ENCODE measurements around the gene PDE4D. TPM values are rescaled to one million over a fixed set of nuclear protein-coding genes. Genes with fewer than 3 reads are reported as not detected.
"Not testable (repeated sequence)": the region's sequence is repeated elsewhere in the genome, so short reads cannot be mapped to it uniquely, and the experiment has no call there.

Gene PDE4D
- polyA plus RNA-seq, 3 donors = 17.7 to 21.3 (median 19.7) TPM

GRCh38 chr5:59583810-59584562 lies 309.5 kb downstream of the PDE4D start:
- DNase-seq = no peak

DNA sequence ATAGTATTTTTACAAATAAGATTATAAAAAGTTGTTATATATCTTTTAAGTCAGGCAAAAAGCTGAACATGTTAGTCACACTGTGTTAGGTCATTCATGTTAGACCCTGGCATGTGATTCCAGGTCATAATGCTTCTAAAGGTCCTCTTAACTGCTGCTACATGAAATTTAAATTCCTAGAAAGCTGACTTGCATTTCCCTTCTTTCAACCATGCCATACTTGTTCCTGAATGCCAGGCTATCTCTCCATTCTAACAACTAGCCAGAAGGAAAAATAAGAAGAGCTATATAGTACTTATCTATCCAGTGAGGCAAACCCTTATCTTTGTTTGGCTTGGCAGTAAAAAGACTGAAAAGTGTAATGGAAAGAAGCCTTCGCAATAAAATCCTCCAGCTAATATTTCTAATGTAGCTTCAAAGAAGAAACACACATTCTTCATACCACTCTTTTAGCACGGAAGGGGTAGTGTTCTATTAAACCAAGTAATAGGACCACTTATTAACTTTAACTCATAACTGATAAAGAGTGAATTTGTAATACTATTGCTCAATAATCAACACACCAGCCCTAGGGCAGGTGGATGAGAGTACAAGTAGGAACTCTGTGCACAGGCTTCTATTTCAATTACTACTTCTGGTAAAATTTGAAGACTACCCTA lies 310.2 kb downstream of the PDE4D start:
- no peak for DNase-seq

- no peak for DNase-seq
Measured at GRCh38 chr5:59582746-59583145, 310.8 kb downstream of the PDE4D start.

DNA sequence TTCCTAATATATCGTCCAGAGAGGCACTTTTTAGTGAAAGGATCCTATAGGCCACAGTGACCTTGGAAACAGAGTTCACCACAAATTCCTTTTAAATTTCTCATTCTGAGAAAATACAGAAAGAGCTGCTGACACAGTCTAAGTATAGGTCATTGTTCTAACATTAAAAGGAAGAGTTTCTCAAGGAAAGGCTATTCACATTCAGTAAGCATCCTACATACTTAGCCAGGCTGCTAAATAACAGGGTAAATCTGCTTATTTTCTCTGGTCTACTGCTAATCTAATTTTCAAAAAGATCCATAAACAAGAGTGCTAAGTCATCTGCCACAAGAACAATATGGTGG lies 313.7 kb downstream of the PDE4D start:
- DNase-seq = no peak

DNA sequence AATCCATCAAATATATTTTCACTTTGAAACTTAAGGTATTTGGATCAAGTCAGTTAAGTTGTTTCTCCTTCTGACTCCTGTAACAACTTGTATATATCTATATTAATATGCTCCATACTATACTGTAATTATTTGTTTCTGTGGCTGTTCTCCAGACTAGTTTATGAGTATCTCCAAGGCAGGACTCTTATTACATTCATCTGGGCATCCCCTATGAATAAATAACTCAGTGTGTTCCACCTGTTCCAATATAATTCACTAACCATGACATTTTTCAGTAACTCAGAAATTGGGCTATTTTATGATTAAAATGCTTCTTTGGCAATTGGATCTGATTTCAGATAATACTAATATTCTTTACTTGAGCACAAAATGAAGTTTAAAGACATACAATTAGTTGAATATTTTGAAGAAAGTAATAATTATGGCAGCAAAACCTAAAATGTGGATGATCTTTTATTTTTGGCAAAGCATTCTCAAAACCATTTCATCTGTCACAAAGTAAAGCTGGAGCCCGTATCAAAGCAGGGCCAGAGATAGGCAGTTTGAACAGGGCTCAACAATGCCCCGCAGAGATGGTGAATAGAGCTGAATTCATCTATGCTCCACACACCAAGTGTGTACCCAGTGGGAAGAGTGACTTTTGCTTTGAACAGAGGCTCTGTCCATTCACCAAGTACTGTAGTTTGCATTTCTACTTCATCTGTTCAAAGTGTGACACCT lies 314.3 kb downstream of the PDE4D start:
- no peak for DNase-seq

DNA sequence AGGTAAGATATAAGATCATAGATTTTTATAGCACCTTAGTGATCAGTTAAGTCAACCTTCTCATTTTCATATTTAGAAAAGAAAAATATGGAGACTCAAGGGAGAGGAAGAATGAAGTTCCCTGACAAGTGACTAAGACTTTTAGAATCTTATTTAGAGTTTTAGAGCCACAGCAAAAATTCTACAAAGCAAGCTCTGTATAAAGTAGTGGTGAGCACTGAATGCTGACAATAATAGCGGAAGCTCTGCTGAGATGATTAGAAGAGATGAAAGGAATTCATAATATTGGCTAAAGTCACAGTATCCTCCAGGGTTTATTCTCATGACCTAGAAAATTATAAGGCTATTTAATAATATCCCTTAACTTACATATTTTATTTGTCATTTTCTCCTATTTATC lies 316.0 kb downstream of the PDE4D start:
- no peak for DNase-seq

GRCh38 chr5:59575648-59576445 lies 317.7 kb downstream of the PDE4D start:
- no peak for DNase-seq

- DNase-seq = not testable (repeated sequence)
Measured at GRCh38 chr5:59573509-59573908, 320.0 kb downstream of the PDE4D start.

DNA sequence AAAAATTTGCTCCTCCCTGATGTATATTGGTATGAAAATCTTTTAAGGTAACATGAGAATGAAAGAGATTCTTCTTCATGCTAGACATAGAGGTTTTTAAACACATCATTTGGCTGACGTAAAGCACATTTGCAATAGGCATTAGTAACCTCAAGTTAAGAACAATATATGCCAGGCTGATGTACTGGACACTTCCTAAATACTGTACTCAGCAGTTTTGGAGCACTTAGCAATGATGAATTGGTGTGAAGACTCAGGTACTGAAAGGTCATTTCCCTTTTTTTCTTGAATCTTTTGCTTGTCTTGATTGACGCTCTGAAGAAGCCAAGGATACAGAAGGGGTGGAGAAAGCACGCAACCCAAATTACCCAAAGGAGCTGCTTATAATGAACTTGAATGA lies 322.5 kb downstream of the PDE4D start:
- no peak for DNase-seq

- no peak for DNase-seq
Measured at GRCh38 chr5:59569608-59570334, 323.8 kb downstream of the PDE4D start.

- DNase-seq = no peak
Measured at GRCh38 chr5:59569158-59569557, 324.4 kb downstream of the PDE4D start.

DNA sequence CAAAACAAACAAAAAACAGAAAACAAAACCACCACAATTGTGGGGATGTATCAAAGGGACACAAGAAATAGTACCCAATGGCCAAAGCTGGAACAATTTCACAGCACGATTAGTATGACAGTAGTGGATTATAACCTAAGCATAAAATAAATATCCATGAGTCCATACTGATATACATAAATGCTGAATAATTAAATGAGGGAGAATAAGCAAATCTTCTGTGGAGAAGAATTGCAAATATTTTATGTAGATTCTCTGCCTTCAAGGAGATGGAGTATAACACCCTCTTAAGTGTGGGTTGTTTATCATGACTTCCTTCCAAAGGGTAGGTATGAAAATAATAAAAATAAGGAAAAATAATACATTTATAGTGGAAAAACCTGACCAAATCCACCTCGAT lies 325.4 kb downstream of the PDE4D start:
- no peak for DNase-seq

- no peak for DNase-seq
Measured at GRCh38 chr5:59565551-59565950, 328.0 kb downstream of the PDE4D start.

DNA sequence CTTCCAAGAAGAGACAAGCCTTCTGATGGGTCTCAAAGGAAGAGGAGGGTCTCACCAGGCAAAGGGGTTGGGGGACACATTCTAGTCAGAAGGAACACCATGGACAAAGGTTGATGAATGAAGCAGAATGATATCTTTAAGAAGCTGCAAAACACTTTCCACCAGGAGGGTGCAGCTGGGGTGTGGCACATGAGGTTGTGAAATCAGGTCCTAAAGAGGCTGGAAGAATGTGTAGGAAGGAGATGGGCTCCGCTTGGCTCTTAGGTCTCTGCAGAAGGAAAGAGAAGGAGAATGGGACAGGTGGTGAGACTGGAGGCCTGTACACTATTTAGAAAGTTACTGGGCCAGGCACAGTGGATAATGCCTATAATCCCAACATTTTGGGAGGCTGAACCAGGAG lies 328.6 kb downstream of the PDE4D start:
- DNase-seq = no peak

GRCh38 chr5:59562756-59563389 lies 330.7 kb downstream of the PDE4D start:
- no peak for DNase-seq

DNA sequence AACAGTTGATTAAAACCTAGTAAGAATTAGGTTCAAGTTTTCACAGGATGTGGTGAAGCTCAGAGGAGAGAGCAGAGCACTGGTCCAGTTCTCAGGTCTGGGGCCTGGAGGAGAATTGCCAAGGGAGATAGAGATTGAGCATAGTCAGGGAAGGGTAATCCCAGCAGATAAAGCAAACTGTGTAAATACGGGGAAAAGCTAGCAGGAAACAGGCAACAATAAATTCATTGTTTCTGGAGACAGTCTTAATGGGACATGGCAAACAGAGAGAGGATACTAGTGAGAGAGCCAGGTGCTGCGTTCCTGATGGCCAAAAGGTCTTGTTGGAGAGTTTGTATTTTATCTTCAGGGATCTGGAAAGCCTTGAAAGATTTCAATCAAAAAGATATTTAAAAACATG lies 333.0 kb downstream of the PDE4D start:
- DNase-seq = no peak

DNA sequence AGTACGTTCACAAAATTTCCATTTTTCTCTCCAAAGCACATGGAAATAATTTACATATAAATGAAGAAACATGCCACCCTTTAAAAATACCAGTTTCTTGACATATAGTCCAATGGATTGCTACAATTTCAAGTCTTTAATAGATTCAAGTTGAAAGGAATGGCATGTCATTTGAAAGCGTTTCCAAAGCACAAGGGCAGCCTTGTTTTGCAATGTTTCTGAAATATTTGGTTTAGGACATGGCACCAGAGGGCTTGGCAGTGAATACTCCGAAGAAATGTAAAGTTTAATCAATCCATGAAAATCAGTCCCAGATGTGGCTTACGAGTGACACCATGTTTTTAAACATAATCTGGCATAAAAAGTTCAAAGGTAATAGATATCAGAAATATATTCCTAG lies 333.7 kb downstream of the PDE4D start:
- no peak for DNase-seq

- DNase-seq = no peak
Measured at GRCh38 chr5:59559323-59559722, 334.2 kb downstream of the PDE4D start.

DNA sequence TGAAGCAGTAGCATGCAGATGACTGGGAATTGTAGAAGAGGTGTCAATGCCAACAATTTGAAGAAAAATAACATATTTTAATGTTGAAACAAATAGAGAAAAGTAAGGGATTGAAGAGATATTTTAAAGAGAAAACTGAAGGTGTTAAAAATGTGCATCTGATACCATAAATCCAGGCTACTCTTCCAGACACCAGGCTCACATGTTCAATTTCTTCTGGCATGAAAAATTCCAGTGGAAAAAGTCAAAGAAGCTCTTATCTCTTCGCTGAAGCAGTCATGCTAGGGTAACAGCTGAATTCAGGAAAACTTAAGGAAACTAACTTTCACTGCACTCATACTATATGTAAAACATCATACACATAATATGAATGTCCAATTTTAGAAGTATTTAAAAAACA lies 335.0 kb downstream of the PDE4D start:
- DNase-seq = no peak

- DNase-seq = no peak
Measured at GRCh38 chr5:59557572-59557971, 336.0 kb downstream of the PDE4D start.

DNA sequence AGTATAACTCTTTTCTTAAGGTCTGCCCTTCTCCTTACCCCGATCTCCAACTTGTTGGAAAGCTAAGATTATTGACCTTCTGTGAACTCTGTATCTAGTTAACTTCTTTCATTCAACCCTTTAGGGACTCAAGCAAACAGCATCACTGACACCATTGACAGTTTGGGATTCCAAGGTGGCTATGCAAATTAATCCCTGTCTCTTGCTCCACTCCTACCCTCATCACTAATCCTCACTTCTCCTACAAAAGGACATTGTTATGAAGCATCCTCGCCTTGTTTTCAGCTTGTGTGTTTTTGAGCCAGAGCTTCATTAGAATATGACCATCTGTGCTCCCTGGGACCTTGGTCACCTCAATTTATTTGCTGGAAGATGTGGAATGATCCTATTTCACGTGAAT lies 337.9 kb downstream of the PDE4D start:
- no peak for DNase-seq
